SH-SY5Y (cell line): ENCODE data around the gene FCER1A.

ENCODE experiments used
- GATA2 ChIP-seq: IDR thresholded peaks from 2 replicates; pipeline ENCODE4 v1.6.1; 2011; ENCODE audit warnings: mild to moderate bottlenecking, low read depth, low read length
- GATA3 ChIP-seq: IDR thresholded peaks from 2 replicates; pipeline ENCODE4 v1.6.1; 2011; ENCODE audit warnings: low read depth, mild to moderate bottlenecking, low read length, moderate library complexity

FCER1A gene

GRCh38 chr1:159318784-159319551 lies 16.8 kb downstream of the FCER1A start:
- TF ChIP-seq GATA3 (no peak), GATA2 (no peak)

GRCh38 chr1:159334797-159335196 lies 32.7 kb downstream of the FCER1A start:
- TF ChIP-seq GATA3 (no peak), GATA2 (no peak)

GRCh38 chr1:159338018-159338417 lies 35.9 kb downstream of the FCER1A start:
- TF ChIP-seq GATA2 = no peak
- TF ChIP-seq GATA3 = no peak

- TF ChIP-seq GATA3 (no peak), GATA2 (no peak)
Observed at GRCh38 chr1:159339536-159339935, 37.4 kb downstream of the FCER1A start.

- TF ChIP-seq GATA3 (no peak), GATA2 (no peak)
Observed at GRCh38 chr1:159341736-159342135, 39.6 kb downstream of the FCER1A start.

- TF ChIP-seq GATA2 (no peak), GATA3 (no peak)
Observed at GRCh38 chr1:159342761-159343425, 40.8 kb downstream of the FCER1A start.

- TF ChIP-seq GATA3 (no peak), GATA2 (no peak)
Observed at GRCh38 chr1:159352436-159352835, 50.3 kb downstream of the FCER1A start.
